ENCODE results near the gene ACTR1A. TPM values are rescaled to one million over a fixed set of nuclear protein-coding genes. Genes with fewer than 3 reads are reported as not detected.
"Not testable (repeated sequence)": the region's sequence is repeated elsewhere in the genome, so short reads cannot be mapped to it uniquely, and the experiment has no call there.

The ACTR1A gene
- 257 and 271 TPM in 2 replicates for total RNA-seq (2014; rRNA removed; shearing (Covaris generic))

- Histone ChIP-seq H3K27me3 (no peaks in the 10 kb centered on the region), H3K36me3 (no peaks in the 10 kb centered on the region), H3K4me1 (peaks cover 8% of the 10 kb centered on the region), H3K4me3 (peak within 1 kb of the TSS; percentile 88), H3K27ac (peak within 1 kb of the TSS; percentile 46), H3K9me3 (replicated peaks) (no peaks in the 10 kb centered on the region)
- DNase-seq: peak; percentile 100
Observed at GRCh38 chr10:102502337-102503151, at the start of gene ACTR1A. Gene ACTR1A (minus strand): TSS chr10:102502712. CDS start chr10:102502647, 65 bp downstream.

GRCh38 chr10:102550636-102551210 lies 48.2 kb upstream of the ACTR1A start:
- Histone ChIP-seq H3K27me3 (no peaks in the 10 kb centered on the region), H3K36me3 (peaks cover 10% of the 10 kb centered on the region; the same call in 1 of the 2 replicates), H3K9me3 (replicated peaks) (no peaks in the 10 kb centered on the region), H3K4me3 (no peak overlapping the region), H3K4me1 (no peaks in the 10 kb centered on the region), H3K27ac (no peak overlapping the region)
- no peak for DNase-seq

- peaks cover 10% of the 10 kb centered on the region; the same call in 1 of the 2 replicates for H3K36me3 ChIP-seq
- no peak overlapping the region for H3K27ac ChIP-seq
- no peak for DNase-seq
- no peaks in the 10 kb centered on the region for H3K4me1 ChIP-seq
- H3K9me3 ChIP-seq (replicated peaks): no peaks in the 10 kb centered on the region
- no peaks in the 10 kb centered on the region for H3K27me3 ChIP-seq
- no peak overlapping the region for H3K4me3 ChIP-seq
Observed at GRCh38 chr10:102549549-102549948, 47.0 kb upstream of the ACTR1A start.

- no peaks in the 10 kb centered on the region for H3K27me3 ChIP-seq
- H3K27ac ChIP-seq: no peak overlapping the region
- H3K4me1 ChIP-seq: no peaks in the 10 kb centered on the region
- no peaks in the 10 kb centered on the region for H3K9me3 ChIP-seq (replicated peaks)
- peaks cover 10% of the 10 kb centered on the region; the same call in 1 of the 2 replicates for H3K36me3 ChIP-seq
- DNase-seq: no peak
- H3K4me3 ChIP-seq: no peak overlapping the region
Observed at GRCh38 chr10:102546606-102547320, 44.3 kb upstream of the ACTR1A start.

GRCh38 chr10:102545997-102546396 lies 43.5 kb upstream of the ACTR1A start:
- no peak for DNase-seq
- Histone ChIP-seq H3K9me3 (replicated peaks) (no peaks in the 10 kb centered on the region), H3K4me3 (no peak overlapping the region), H3K36me3 (peaks cover 6% of the 10 kb centered on the region; the same call in 1 of the 2 replicates), H3K27me3 (no peaks in the 10 kb centered on the region), H3K27ac (no peak overlapping the region), H3K4me1 (no peaks in the 10 kb centered on the region)

- Histone ChIP-seq H3K27ac (no peak overlapping the region), H3K4me1 (no peaks in the 10 kb centered on the region), H3K36me3 (peaks cover 3% of the 10 kb centered on the region; the same call in 1 of the 2 replicates), H3K9me3 (replicated peaks) (no peaks in the 10 kb centered on the region), H3K4me3 (no peak overlapping the region), H3K27me3 (no peaks in the 10 kb centered on the region)
- no peak for DNase-seq
Observed at GRCh38 chr10:102545265-102545871, 42.9 kb upstream of the ACTR1A start.

- DNase-seq: no peak
- H3K27me3 ChIP-seq: no peaks in the 10 kb centered on the region
- H3K27ac ChIP-seq: no peak overlapping the region
- H3K4me3 ChIP-seq: no peak overlapping the region
- H3K9me3 ChIP-seq (replicated peaks): no peaks in the 10 kb centered on the region
- no peaks in the 10 kb centered on the region for H3K4me1 ChIP-seq
- H3K36me3 ChIP-seq: no peaks in the 10 kb centered on the region
Observed at GRCh38 chr10:102542800-102543418, 40.4 kb upstream of the ACTR1A start.

- peak in 1 of 2 experiments; percentile 47 for DNase-seq
- H3K4me1 ChIP-seq: no peaks in the 10 kb centered on the region
- H3K9me3 ChIP-seq (replicated peaks): no peaks in the 10 kb centered on the region
- no peaks in the 10 kb centered on the region for H3K27me3 ChIP-seq
- no peaks in the 10 kb centered on the region for H3K36me3 ChIP-seq
- H3K4me3 ChIP-seq: no peak overlapping the region
- H3K27ac ChIP-seq: no peak overlapping the region
Observed at GRCh38 chr10:102540023-102540422, 37.5 kb upstream of the ACTR1A start.

- no peaks in the 10 kb centered on the region for H3K4me1 ChIP-seq
- no peak overlapping the region for H3K4me3 ChIP-seq
- no peak overlapping the region for H3K27ac ChIP-seq
- no peak for DNase-seq
- no peaks in the 10 kb centered on the region for H3K9me3 ChIP-seq (replicated peaks)
- no peaks in the 10 kb centered on the region for H3K36me3 ChIP-seq
- H3K27me3 ChIP-seq: no peaks in the 10 kb centered on the region
Observed at GRCh38 chr10:102538811-102539210, 36.3 kb upstream of the ACTR1A start.

- no peaks in the 10 kb centered on the region for H3K4me1 ChIP-seq
- no peaks in the 10 kb centered on the region for H3K36me3 ChIP-seq
- no peak for DNase-seq
- no peaks in the 10 kb centered on the region for H3K27me3 ChIP-seq
- no peak overlapping the region for H3K27ac ChIP-seq
- H3K4me3 ChIP-seq: no peak overlapping the region
- H3K9me3 ChIP-seq (replicated peaks): no peaks in the 10 kb centered on the region
Observed at GRCh38 chr10:102537948-102538347, 35.4 kb upstream of the ACTR1A start.

GRCh38 chr10:102537367-102537766 lies 34.9 kb upstream of the ACTR1A start:
- Histone ChIP-seq H3K27ac (no peak overlapping the region), H3K4me3 (no peak overlapping the region), H3K4me1 (no peaks in the 10 kb centered on the region), H3K36me3 (no peaks in the 10 kb centered on the region), H3K9me3 (replicated peaks) (no peaks in the 10 kb centered on the region), H3K27me3 (no peaks in the 10 kb centered on the region)
- DNase-seq: no peak

GRCh38 chr10:102535481-102536147 lies 33.1 kb upstream of the ACTR1A start:
- no peaks in the 10 kb centered on the region for H3K4me1 ChIP-seq
- no peak overlapping the region for H3K27ac ChIP-seq
- no peaks in the 10 kb centered on the region for H3K27me3 ChIP-seq
- H3K36me3 ChIP-seq: no peaks in the 10 kb centered on the region
- no peak for DNase-seq
- H3K4me3 ChIP-seq: no peak overlapping the region
- H3K9me3 ChIP-seq (replicated peaks): no peaks in the 10 kb centered on the region

- H3K27ac ChIP-seq; H3K27me3 ChIP-seq; H3K4me1 ChIP-seq; DNase-seq; H3K36me3 ChIP-seq; H3K9me3 ChIP-seq (replicated peaks); H3K4me3 ChIP-seq: not testable (repeated sequence)
Observed at GRCh38 chr10:102534966-102535365, 32.5 kb upstream of the ACTR1A start.

GRCh38 chr10:102534333-102534732 lies 31.8 kb upstream of the ACTR1A start:
- no peak overlapping the region for H3K4me3 ChIP-seq
- no peak overlapping the region for H3K27ac ChIP-seq
- no peaks in the 10 kb centered on the region for H3K9me3 ChIP-seq (replicated peaks)
- H3K36me3 ChIP-seq: no peaks in the 10 kb centered on the region
- no peaks in the 10 kb centered on the region for H3K4me1 ChIP-seq
- no peaks in the 10 kb centered on the region for H3K27me3 ChIP-seq
- DNase-seq: no peak

Measured in SJCRH30 (cell line).